Dedifferentiated amniotic fluid mesenchymal stem cell (primary cell): ENCODE data around the gene USP17L19.
A peak's percentile ranks its signal among the peaks of the same experiment; 100 is the strongest.
"Not testable (repeated sequence)": the region's sequence is repeated elsewhere in the genome, so short reads cannot be mapped to it uniquely, and the experiment has no call there.

Source experiments
- DNase-seq: peaks from one replicate; pipeline ENCODE4 v3.0.0-alpha.2; 2016; ENCODE audit errors: extremely low spot score

The USP17L19 gene, protein sequence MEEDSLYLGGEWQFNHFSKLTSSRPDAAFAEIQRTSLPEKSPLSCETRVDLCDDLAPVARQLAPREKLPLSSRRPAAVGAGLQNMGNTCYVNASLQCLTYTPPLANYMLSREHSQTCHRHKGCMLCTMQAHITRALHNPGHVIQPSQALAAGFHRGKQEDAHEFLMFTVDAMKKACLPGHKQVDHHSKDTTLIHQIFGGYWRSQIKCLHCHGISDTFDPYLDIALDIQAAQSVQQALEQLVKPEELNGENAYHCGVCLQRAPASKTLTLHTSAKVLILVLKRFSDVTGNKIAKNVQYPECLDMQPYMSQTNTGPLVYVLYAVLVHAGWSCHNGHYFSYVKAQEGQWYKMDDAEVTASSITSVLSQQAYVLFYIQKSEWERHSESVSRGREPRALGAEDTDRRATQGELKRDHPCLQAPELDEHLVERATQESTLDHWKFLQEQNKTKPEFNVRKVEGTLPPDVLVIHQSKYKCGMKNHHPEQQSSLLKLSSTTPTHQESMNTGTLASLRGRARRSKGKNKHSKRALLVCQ

DNA sequence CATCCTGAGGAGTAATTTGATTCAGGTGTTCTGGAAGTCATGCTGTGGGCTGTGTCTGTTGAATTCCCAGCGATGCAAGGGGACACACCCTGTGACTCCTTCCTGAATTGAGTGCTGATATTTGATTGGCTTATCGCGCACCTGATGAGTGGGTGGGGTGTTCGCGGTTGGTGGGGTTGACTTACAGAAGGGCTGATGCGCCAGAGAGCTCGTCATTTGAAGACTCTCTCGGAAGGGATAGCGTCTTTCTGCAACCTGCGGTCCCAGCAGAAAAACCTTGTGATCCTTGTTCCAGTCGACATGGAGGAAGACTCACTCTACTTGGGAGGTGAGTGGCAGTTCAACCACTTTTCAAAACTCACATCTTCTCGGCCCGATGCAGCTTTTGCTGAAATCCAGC is at the start of gene USP17L19:
Gene USP17L19 (plus strand): TSS at position 301 of the 400 bp plus-strand sequence. CDS start 0 bp downstream, at position 301.
- DNase-seq = not testable (repeated sequence)

DNA sequence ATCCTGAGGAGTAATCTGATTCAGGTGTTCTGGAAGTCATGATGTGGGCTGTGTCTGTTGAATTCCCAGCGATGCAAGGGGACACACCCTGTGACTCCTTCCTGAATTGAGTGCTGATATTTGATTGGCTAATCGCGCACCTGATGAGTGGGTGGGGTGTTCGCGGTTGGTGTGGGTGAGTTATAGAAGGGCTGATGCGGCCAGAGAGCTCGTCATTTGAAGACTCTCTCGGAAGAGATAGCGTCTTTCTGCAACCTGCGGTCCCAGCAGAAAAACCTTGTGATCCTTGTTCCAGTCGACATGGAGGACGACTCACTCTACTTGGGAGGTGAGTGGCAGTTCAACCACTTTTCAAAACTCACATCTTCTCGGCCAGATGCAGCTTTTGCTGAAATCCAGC is 42.8 kb upstream of the USP17L19 start, which contains the start of gene USP17L10:
Gene USP17L10 (plus strand): TSS at position 301 of the 400 bp plus-strand sequence. CDS start 0 bp downstream, at position 301.
- not testable (repeated sequence) for DNase-seq

DNA sequence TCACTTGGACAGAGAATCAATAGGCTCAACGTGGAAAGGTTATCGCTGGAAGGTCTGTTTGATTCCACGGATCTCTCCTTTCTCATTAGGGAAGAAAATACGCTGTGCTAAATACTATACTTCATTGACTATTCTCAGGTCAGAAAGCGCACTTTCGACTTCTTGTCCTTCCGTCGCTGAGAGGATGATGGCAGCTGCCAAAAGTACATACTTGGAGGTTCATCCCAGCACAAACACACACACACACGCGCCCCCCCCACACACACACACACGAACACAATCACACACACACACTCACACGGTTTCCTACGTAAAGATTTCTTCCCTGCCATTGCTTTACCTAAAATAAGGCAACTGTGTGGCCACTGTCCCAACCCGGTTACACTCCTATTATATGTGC is 38.5 kb upstream of the USP17L19 start:
- DNase-seq = not testable (repeated sequence)

DNA sequence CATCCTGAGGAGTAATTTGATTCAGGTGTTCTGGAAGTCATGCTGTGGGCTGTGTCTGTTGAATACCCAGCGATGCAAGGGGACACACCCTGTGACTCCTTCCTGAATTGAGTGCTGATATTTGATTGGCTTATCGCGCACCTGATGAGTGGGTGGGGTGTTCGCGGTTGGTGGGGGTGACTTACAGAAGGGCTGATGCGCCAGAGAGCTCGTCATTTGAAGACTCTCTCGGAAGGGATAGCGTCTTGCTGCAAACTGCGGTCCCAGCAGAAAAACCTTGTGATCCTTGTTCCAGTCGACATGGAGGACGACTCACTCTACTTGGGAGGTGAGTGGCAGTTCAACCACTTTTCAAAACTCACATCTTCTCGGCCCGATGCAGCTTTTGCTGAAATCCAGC is 38.1 kb upstream of the USP17L19 start, which contains the start of gene USP17L11:
Gene USP17L11 (plus strand): TSS at position 301 of the 400 bp plus-strand sequence. CDS start 0 bp downstream, at position 301.
- DNase-seq = not testable (repeated sequence)

DNA sequence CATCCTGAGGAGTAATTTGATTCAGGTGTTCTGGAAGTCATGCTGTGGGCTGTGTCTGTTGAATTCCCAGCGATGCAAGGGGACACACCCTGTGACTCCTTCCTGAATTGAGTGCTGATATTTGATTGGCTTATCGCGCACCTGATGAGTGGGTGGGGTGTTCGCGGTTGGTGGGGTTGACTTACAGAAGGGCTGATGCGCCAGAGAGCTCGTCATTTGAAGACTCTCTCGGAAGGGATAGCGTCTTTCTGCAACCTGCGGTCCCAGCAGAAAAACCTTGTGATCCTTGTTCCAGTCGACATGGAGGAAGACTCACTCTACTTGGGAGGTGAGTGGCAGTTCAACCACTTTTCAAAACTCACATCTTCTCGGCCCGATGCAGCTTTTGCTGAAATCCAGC is 33.3 kb upstream of the USP17L19 start, which contains the start of gene USP17L12:
Gene USP17L12 (plus strand): TSS at position 301 of the 400 bp plus-strand sequence. CDS start 0 bp downstream, at position 301.
- DNase-seq = not testable (repeated sequence)

DNA sequence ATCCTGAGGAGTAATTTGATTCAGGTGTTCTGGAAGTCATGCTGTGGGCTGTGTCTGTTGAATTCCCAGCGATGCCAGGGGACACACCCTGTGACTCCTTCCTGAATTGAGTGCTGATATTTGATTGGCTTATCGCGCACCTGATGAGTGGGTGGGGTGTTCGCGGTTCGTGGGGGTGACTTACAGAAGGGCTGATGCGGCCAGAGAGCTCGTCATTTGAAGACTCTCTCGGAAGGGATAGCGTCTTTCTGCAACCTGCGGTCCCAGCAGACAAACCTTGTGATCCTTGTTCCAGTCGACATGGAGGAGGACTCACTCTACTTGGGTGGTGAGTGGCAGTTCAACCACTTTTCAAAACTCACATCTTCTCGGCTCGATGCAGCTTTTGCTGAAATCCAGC is 28.6 kb upstream of the USP17L19 start, which contains the start of gene USP17L13:
Gene USP17L13 (plus strand): TSS at position 301 of the 400 bp plus-strand sequence. CDS start 0 bp downstream, at position 301.
- DNase-seq = not testable (repeated sequence)

DNA sequence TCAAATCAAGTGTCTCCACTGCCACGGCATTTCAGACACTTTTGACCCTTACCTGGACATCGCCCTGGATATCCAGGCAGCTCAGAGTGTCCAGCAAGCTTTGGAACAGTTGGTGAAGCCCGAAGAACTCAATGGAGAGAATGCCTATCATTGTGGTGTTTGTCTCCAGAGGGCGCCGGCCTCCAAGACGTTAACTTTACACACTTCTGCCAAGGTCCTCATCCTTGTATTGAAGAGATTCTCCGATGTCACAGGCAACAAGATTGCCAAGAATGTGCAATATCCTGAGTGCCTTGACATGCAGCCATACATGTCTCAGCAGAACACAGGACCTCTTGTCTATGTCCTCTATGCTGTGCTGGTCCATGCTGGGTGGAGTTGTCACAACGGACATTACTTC is 22.9 kb upstream of the USP17L19 start:
- not testable (repeated sequence) for DNase-seq

DNA sequence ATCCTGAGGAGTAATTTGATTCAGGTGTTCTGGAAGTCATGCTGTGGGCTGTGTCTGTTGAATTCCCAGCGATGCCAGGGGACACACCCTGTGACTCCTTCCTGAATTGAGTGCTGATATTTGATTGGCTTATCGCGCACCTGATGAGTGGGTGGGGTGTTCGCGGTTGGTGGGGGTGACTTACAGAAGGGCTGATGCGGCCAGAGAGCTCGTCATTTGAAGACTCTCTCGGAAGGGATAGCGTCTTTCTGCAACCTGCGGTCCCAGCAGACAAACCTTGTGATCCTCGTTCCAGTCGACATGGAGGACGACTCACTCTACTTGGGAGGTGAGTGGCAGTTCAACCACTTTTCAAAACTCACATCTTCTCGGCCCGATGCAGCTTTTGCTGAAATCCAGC is 19.1 kb upstream of the USP17L19 start, which contains the start of gene USP17L15:
Gene USP17L15 (plus strand): TSS at position 301 of the 400 bp plus-strand sequence. CDS start 0 bp downstream, at position 301.
- not testable (repeated sequence) for DNase-seq

DNA sequence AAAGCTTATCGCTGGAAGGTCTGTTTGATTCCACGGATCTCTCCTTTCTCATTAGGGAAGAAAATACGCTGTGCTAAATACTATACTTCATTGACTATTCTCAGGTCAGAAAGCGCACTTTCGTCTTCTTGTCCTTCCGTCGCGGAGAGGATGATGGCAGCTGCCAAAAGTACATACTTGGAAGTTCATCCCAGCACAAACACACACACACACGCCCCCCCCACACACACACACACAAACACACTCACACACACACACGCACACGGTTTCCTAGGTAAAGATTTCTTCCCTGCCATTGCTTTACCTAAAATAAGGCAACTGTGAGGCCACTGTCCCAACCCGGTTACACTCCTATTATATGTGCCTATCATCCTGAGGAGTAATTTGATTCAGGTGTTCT is 14.7 kb upstream of the USP17L19 start:
- DNase-seq = not testable (repeated sequence)

DNA sequence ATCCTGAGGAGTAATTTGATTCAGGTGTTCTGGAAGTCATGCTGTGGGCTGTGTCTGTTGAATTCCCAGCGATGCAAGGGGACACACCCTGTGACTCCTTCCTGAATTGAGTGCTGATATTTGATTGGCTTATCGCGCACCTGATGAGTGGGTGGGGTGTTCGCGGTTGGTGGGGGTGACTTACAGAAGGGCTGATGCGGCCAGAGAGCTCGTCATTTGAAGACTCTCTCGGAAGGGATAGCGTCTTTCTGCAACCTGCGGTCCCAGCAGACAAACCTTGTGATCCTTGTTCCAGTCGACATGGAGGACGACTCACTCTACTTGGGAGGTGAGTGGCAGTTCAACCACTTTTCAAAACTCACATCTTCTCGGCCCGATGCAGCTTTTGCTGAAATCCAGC is 9.6 kb upstream of the USP17L19 start, which contains the start of gene USP17L17:
Gene USP17L17 (plus strand): TSS at position 301 of the 400 bp plus-strand sequence. CDS start 0 bp downstream, at position 301.
- DNase-seq = not testable (repeated sequence)

DNA sequence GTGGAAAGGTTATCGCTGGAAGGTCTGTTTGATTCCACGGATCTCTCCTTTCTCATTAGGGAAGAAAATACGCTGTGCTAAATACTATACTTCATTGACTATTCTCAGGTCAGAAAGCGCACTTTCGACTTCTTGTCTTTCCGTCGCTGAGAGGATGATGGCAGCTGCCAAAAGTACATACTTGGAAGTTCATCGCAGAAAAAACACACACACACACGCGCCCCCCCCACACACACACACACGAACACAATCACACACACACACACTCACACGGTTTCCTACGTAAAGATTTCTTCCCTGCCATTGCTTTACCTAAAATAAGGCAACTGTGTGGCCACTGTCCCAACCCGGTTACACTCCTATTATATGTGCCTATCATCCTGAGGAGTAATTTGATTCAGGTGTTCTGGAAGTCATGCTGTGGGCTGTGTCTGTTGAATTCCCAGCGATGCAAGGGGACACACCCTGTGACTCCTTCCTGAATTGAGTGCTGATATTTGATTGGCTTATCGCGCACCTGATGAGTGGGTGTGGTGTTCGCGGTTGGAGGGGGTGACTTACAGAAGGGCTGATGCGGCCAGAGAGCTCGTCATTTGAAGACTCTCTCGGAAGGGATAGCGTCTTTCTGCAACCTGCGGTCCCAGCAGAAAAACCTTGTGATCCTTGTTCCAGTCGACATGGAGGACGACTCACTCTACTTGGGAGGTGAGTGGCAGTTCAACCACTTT is 5.1 kb upstream of the USP17L19 start, which contains the start of gene USP17L18:
Gene USP17L18 (plus strand): TSS at position 678 of the 728 bp plus-strand sequence. CDS start 0 bp downstream, at position 678.
- DNase-seq = peak; percentile 13

DNA sequence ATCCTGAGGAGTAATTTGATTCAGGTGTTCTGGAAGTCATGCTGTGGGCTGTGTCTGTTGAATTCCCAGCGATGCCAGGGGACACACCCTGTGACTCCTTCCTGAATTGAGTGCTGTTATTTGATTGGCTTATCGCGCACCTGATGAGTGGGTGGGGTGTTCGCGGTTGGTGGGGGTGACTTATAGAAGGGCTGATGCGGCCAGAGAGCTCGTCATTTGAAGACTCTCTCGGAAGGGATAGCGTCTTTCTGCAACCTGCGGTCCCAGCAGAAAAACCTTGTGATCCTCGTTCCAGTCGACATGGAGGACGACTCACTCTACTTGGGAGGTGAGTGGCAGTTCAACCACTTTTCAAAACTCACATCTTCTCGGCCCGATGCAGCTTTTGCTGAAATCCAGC is 4.6 kb downstream of the USP17L19 start, which contains the start of gene USP17L20:
Gene USP17L20 (plus strand): TSS at position 301 of the 400 bp plus-strand sequence. CDS start 0 bp downstream, at position 301.
- not testable (repeated sequence) for DNase-seq

DNA sequence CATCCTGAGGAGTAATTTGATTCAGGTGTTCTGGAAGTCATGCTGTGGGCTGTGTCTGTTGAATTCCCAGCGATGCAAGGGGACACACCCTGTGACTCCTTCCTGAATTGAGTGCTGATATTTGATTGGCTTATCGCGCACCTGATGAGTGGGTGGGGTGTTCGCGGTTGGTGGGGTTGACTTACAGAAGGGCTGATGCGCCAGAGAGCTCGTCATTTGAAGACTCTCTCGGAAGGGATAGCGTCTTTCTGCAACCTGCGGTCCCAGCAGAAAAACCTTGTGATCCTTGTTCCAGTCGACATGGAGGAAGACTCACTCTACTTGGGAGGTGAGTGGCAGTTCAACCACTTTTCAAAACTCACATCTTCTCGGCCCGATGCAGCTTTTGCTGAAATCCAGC is 9.4 kb downstream of the USP17L19 start, which contains the start of gene USP17L21:
Gene USP17L21 (plus strand): TSS at position 301 of the 400 bp plus-strand sequence. CDS start 0 bp downstream, at position 301.
- not testable (repeated sequence) for DNase-seq

DNA sequence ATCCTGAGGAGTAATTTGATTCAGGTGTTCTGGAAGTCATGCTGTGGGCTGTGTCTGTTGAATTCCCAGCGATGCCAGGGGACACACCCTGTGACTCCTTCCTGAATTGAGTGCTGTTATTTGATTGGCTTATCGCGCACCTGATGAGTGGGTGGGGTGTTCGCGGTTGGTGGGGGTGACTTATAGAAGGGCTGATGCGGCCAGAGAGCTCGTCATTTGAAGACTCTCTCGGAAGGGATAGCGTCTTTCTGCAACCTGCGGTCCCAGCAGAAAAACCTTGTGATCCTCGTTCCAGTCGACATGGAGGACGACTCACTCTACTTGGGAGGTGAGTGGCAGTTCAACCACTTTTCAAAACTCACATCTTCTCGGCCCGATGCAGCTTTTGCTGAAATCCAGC is 14.1 kb downstream of the USP17L19 start, which contains the start of gene USP17L22:
Gene USP17L22 (plus strand): TSS at position 301 of the 400 bp plus-strand sequence. CDS start 0 bp downstream, at position 301.
- not testable (repeated sequence) for DNase-seq

DNA sequence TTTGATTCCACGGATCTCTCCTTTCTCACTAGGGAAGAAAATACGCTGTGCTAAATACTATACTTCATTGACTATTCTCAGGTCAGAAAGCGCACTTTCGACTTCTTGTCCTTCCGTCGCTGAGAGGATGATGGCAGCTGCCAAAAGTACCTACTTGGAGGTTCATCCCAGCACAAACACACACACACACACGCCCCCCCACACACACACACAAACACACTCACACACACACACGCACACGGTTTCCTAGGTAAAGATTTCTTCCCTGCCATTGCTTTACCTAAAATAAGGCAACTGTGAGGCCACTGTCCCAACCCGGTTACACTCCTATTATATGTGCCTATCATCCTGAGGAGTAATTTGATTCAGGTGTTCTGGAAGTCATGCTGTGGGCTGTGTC is 18.5 kb downstream of the USP17L19 start:
- not testable (repeated sequence) for DNase-seq
